GM21447 (cell line): ENCODE results near the gene PHB1.
"Not testable (repeated sequence)": the region's sequence is repeated elsewhere in the genome, so short reads cannot be mapped to it uniquely, and the experiment has no call there.

Experiments
- ATAC-seq: cut with Tn5 transposase; IDR thresholded peaks from one replicate; pipeline ENCODE4 v1.9.1; 2021; ENCODE audit not compliant: unreplicated experiment

PHB1 gene

GRCh38 chr17:49381793-49382192 lies 32.9 kb downstream of the PHB1 start:
- ATAC-seq = no peak

- ATAC-seq = no peak
These were observed 33.6 kb downstream of the PHB1 start for GRCh38 chr17:49381033-49381432.

DNA sequence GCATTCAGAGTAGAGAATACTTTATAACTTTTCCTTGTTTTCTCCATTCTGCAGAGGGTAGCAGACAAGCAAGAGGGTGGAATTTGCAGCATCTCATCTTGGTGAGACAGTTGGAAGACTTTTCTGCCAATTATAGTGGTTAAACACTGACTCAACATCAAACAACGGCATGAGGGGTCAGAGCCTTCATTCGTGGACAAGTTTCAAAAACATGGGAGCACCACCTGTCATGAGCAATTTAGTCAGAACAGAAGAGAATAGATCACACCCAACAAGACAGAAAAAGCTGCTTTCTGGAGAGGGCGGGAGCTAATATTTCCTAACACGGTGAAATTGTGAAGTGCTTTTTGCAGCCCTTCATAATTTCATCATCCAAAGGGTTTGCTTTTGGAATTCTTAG lies 34.8 kb downstream of the PHB1 start:
- no peak for ATAC-seq

GRCh38 chr17:49378311-49378710 lies 36.4 kb downstream of the PHB1 start:
- ATAC-seq = no peak

DNA sequence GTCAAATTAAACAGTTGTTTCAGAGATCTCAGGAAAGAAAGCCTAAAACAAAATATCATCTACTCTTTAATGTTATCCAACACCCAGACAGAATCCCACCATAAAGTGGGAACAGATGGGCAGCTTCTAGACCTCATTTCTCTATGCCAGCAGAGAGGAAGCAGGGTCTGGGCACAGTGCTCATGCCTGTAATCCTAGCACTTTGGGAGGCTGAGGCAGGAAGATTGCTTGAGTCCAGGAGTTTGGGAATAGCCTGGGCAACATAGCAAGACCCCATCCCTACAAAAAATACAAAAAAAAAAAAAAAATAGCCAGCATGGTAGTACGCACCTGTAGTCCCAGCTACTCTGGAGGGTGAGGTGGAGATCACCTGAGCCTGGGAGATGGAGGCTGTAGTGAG lies 39.1 kb downstream of the PHB1 start:
- ATAC-seq = no peak

DNA sequence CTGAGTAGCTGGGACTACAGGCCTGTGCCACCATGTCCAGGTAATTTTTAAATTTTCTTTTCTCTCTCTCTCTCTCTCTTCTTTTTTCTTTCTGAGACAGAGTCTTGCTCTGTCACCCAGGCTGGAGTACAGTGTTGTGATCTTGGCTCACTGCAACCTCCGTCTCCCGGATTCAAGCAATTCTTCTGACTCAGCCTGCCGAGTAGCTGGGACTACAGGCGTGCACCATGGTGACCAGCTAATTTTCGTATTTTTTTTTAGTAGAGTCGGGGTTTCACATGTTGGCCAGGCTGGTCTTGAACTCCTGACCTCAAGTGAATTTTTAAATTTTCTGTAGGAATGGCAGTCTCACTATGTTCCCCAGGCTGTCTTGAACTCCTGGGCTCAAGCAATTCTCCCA lies 41.6 kb downstream of the PHB1 start:
- no peak for ATAC-seq

DNA sequence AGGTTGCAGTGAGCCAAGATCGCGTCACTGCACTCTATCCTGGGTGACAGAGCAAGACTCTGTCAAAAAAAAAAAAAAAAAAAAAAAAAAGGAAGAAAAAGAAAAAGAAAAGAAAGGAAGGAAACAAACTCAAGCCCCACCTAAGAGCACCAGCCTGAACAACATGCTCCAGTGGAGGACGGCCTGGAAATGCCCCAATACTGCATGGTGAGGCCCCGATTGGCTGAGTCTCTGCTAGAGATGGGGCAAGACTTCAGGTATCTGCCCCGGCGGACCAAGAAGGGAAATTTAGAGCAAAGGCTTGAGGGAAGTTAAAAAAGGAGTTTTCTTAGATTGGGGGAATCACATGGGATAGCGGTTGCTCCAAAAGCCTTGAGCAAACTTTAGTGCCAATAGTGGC lies 42.3 kb downstream of the PHB1 start:
- no peak for ATAC-seq

- ATAC-seq = no peak
These were observed 43.5 kb downstream of the PHB1 start for GRCh38 chr17:49370971-49371834.

GRCh38 chr17:49369760-49370159 lies 44.9 kb downstream of the PHB1 start:
- ATAC-seq = no peak

DNA sequence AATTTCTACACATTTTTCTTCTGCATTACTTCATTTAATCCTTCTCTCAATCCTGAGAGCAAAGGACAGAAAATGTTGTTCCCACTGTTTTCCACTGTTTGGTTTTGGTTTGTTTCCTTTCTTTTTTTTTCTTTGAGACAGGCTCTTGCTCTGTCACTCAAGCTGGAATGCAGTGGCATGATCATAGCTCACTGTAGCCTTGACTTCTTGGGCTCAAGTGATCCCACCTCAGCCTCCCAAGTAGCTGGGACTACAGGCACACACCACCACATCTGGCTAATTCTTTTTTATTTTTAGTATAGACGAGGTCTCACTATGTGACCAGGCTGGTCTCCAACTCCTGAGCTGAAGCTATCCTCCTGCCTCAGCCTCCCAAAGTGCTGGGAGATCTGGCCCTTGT lies 45.6 kb downstream of the PHB1 start:
- no peak for ATAC-seq

DNA sequence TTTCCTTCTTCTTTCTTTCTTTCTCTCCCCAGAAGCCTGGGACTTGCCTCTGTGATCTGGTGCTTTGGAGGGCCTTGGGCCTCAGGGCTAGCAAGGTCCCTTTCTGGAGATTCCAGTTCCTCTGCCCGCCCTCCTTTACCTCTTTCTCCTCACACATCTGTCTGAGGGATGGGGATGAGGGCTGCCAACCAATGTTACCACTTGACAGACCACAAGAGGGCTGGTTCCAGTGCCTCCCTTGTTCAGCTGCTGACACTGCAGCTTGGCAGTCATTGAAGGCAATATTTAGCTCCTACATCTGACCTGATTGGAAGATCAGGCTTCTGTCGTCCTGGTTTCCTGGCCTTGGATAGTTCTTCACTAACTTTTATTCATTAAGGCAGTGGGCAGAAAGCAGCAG lies 49.0 kb downstream of the PHB1 start:
- no peak for ATAC-seq

- not testable (repeated sequence) for ATAC-seq
These were observed 49.6 kb downstream of the PHB1 start for GRCh38 chr17:49365126-49365525.

- ATAC-seq = no peak
These were observed 50.6 kb downstream of the PHB1 start for GRCh38 chr17:49364119-49364518.

- no peak for ATAC-seq
These were observed 51.4 kb downstream of the PHB1 start for GRCh38 chr17:49363251-49363650.

DNA sequence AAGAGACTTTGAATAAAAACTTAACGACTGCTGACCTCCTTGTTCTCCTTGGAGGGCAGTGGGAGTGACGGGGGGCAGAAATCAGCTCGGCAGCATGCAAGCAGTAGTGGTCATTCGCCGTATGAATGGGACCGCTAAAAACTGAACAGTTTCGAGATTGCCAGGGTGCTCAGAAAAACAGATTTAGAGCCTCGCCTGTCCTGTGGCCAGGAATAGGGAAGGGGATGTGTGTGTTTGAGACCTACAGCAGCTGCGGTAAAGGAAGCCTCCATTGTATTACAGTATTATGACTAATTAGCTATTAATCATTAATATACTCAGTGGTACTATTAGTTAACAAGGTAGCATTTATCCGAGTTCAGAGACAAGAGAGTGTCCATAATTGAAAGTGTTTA lies 52.0 kb downstream of the PHB1 start:
- no peak for ATAC-seq

DNA sequence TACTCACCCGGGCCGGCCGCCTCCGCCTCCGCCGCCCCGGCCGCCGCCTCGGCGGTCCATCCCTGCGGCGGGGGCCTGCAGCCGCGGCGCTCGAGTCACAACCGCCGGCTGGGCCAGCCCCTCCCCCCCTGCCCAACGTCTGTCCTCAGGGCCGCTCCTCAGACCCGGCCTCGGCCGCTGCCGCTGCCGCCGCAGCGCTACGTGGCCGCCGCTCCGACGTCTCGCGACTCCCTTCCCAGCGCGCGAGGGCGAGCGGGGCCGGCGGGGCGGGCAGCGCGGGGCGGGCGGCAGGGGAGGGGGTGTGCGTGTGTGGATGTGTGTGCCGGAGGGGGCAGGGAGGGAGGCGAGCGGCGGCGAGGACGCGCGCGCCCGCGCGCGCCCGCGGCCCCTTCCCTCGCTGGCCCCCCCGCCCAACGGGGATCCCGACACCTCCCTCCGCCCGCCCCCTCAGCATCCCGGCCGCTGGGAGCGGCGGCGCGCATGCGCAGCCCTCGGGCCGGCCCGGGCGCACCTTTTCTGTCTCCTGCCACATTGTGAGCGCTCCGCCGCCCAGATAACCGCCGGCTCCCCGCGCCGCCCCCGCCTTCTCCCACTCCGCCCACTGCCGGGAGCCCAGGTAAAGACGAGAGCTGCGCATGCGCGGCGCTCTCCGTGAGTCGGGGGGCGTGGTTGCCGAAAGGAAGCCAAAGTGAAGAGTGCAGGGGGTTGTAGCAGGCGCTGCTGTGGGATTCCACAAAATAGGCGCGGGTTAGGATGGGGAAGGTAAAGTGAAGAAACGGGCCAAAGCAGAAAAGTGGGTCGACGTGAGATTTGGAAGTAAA lies 52.6 kb downstream of the PHB1 start, which contains the start of gene ZNF652:
Gene ZNF652, minus strand, starts transcription at position 349 of the 821 bp plus-strand sequence. CDS start 44,525 bp downstream, outside the sequence.
- peak; percentile 47 for ATAC-seq

GRCh38 chr17:49361129-49361901 lies 53.4 kb downstream of the PHB1 start:
- peak; percentile 29 for ATAC-seq

- ATAC-seq = no peak
These were observed 53.9 kb downstream of the PHB1 start for GRCh38 chr17:49360796-49361128.

- ATAC-seq = no peak
These were observed 54.5 kb downstream of the PHB1 start for GRCh38 chr17:49359990-49360795.

GRCh38 chr17:49358641-49359247 lies 55.9 kb downstream of the PHB1 start:
- peak; percentile 32 for ATAC-seq
